Nephron progenitor cell (in vitro differentiated cells): ENCODE measurements around the gene RPS6KA2.

ENCODE experiments used
- DNase-seq: peaks from one replicate; pipeline ENCODE4 v3.0.0; 2021
- H3K27ac Mint-ChIP-seq: 2 replicates; pipeline ENCODE4 v1.8.0; 2021; ENCODE audit warnings: mild to moderate bottlenecking, moderate library complexity, mixed read lengths
- H3K27me3 Mint-ChIP-seq: 2 replicates; pipeline ENCODE4 v1.8.0; 2021; ENCODE audit warnings: mild to moderate bottlenecking, low read depth, mixed read lengths; ENCODE audit not compliant: poor library complexity
- H3K36me3 Mint-ChIP-seq: 2 replicates; pipeline ENCODE4 v1.8.0; 2021; ENCODE audit warnings: low read depth, mixed read lengths
- H3K4me1 Mint-ChIP-seq: 2 replicates; pipeline ENCODE4 v1.8.0; 2021; ENCODE audit warnings: mixed read lengths
- H3K4me3 Mint-ChIP-seq: 2 replicates; pipeline ENCODE4 v1.8.0; 2021; ENCODE audit warnings: mild to moderate bottlenecking, moderate library complexity, mixed read lengths
- H3K9me3 Mint-ChIP-seq: 2 replicates; pipeline ENCODE4 v1.8.0; 2021; ENCODE audit warnings: mild to moderate bottlenecking, moderate library complexity, mixed read lengths
- TF ChIP-seq, protein P1 (sequence below): fragments of 200-600 bp; sonication (generic); IDR thresholded peaks from 2 replicates; pipeline ENCODE4 v1.5.0; 2021; ENCODE audit warnings: antibody characterized with exemption

RPS6KA2 gene

DNA sequence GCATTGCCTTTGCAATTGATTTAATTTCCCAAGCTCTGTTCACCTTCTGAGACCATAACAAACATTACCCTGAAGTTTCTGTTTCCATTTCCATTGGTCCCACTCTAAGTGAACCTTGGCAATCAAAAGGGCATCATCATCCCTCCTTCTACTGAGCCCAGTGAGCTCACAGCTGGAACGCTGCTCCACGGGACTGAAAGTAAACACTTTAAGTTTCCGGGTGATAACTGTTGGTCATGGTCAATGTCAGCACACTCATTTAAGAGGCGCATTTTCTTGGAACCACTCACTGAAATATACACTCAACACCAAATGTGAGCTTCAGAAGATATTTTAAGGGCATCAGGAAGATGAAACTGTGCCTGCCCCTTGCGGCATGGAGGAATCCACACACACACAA is 37.1 kb upstream of the RPS6KA2 start:
- TF ChIP-seq, protein P1, sequence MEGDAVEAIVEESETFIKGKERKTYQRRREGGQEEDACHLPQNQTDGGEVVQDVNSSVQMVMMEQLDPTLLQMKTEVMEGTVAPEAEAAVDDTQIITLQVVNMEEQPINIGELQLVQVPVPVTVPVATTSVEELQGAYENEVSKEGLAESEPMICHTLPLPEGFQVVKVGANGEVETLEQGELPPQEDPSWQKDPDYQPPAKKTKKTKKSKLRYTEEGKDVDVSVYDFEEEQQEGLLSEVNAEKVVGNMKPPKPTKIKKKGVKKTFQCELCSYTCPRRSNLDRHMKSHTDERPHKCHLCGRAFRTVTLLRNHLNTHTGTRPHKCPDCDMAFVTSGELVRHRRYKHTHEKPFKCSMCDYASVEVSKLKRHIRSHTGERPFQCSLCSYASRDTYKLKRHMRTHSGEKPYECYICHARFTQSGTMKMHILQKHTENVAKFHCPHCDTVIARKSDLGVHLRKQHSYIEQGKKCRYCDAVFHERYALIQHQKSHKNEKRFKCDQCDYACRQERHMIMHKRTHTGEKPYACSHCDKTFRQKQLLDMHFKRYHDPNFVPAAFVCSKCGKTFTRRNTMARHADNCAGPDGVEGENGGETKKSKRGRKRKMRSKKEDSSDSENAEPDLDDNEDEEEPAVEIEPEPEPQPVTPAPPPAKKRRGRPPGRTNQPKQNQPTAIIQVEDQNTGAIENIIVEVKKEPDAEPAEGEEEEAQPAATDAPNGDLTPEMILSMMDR = no peak
- no peaks in the 10 kb centered on the region for H3K36me3 Mint-ChIP-seq
- no peak overlapping the region for H3K4me3 Mint-ChIP-seq
- peaks cover 25% of the 10 kb centered on the region for H3K27me3 Mint-ChIP-seq
- no peak for DNase-seq
- H3K27ac Mint-ChIP-seq = no peak overlapping the region
- H3K4me1 Mint-ChIP-seq = peaks cover 24% of the 10 kb centered on the region
- H3K9me3 Mint-ChIP-seq = no peaks in the 10 kb centered on the region

DNA sequence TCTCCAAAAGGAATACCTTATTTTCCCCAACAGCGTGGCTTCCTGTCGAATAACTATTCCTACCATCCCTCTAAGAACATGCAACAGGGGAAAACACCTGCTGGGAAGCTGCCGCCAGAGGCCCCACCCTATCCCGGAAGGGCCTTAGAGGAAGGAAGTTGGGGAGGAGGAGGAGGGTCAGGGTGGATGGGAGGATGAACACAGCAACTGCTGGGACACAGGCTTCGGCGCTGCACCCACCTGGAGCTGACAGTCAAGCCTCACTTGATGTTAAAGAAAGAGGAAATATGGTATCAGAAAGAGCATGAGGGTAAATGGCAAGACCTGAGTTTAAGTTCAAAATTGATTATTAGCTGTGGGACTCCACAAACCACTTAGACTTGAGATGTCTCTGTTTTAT is 36.5 kb upstream of the RPS6KA2 start:
- Mint-ChIP-seq H3K9me3 (no peaks in the 10 kb centered on the region), H3K36me3 (no peaks in the 10 kb centered on the region), H3K27ac (no peak overlapping the region), H3K27me3 (peaks cover 25% of the 10 kb centered on the region), H3K4me1 (peaks cover 30% of the 10 kb centered on the region), H3K4me3 (no peak overlapping the region)
- TF ChIP-seq, protein P1 = no peak
- no peak for DNase-seq

DNA sequence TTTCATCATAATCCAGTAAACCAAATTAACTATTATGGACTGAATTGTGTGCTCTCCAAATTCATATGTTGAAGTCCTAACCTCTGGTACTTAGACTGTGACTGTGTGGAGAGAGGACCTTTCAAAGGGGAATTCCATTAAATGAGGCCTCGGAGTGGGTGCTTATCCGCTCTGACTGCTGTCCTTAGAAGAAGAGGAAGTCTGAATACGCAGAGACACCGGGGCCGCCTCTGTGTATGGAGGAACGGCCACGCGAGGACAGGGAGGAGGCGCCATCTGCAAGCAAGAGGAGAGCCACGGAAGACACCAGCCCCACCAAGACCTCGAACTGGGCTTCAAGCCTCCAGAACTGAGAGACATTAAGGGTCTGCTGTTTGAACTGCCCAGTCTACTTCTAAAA is 35.6 kb upstream of the RPS6KA2 start:
- no peak overlapping the region for H3K4me3 Mint-ChIP-seq
- H3K4me1 Mint-ChIP-seq = peaks cover 28% of the 10 kb centered on the region
- no peak overlapping the region for H3K27ac Mint-ChIP-seq
- H3K9me3 Mint-ChIP-seq = no peaks in the 10 kb centered on the region
- no peaks in the 10 kb centered on the region for H3K36me3 Mint-ChIP-seq
- TF ChIP-seq, protein P1 = no peak
- peaks cover 25% of the 10 kb centered on the region for H3K27me3 Mint-ChIP-seq
- no peak for DNase-seq

DNA sequence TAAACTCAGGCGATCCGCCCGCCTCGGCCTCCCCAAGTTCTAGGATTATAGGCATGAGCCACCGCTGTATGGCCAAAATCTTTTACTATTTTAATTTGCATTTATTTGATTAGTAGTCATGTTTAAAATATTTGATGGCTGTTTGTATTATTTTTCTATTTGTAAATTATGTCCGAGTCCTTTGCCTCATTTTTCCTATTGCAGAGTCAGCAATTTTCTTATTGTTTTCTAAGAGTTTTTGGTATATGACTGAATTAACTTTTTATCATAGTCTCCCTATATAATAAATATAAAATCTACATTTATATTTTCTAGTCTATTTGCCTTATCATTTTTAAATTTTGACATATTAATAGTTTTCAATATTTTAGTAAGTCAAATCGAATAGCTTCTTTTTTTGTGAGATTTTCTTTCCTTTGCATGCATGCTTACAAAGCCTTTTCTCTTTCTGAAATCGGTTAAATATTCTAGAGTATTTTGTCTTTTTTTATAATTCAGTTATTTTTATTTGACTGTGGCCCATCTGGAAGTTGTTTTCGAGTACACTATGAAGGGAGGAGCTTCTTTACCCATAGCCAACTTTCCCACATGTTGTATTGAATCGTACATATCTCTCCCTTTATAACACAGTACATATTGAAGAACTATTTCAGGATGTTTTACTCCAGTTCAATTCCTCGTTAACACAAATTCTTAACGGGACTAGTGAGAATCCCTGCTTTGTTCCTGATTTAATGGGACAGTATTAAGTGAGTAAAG is 34.5 kb upstream of the RPS6KA2 start:
- Mint-ChIP-seq H3K4me1 (peaks cover 28% of the 10 kb centered on the region), H3K36me3 (no peaks in the 10 kb centered on the region), H3K27ac (no peak overlapping the region), H3K27me3 (peaks cover 25% of the 10 kb centered on the region), H3K9me3 (no peaks in the 10 kb centered on the region), H3K4me3 (no peak overlapping the region)
- DNase-seq = no peak
- TF ChIP-seq, protein P1 = no peak

DNA sequence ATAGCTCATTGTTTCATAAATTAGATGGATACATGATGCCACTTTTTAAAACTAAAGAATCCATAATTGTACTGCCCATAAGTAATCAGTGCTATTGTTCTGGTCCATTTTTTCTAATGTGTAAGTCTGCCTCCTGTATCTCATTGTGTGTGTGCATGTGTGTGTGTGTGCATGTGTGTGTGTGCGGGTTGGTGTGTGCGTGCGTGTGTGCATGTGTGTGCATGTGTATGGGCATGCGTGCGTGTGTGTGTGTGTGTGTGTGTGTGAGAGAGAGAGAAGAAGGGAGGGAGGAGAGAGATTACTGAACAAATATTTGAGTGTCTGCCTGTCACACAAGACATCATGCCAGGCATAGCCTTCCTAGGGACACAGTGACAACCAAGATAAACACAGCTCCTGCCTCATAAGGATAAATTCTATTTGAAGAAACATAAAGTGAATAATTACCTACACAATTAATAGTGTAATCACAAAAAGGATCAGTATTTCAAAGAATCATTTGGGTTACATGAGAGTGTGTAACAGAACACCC is 33.2 kb upstream of the RPS6KA2 start:
- H3K4me3 Mint-ChIP-seq = no peak overlapping the region
- H3K27ac Mint-ChIP-seq = no peak overlapping the region
- no peaks in the 10 kb centered on the region for H3K9me3 Mint-ChIP-seq
- DNase-seq = no peak
- no peaks in the 10 kb centered on the region for H3K36me3 Mint-ChIP-seq
- TF ChIP-seq, protein P1 = no peak
- H3K4me1 Mint-ChIP-seq = peaks cover 28% of the 10 kb centered on the region
- peaks cover 25% of the 10 kb centered on the region for H3K27me3 Mint-ChIP-seq

DNA sequence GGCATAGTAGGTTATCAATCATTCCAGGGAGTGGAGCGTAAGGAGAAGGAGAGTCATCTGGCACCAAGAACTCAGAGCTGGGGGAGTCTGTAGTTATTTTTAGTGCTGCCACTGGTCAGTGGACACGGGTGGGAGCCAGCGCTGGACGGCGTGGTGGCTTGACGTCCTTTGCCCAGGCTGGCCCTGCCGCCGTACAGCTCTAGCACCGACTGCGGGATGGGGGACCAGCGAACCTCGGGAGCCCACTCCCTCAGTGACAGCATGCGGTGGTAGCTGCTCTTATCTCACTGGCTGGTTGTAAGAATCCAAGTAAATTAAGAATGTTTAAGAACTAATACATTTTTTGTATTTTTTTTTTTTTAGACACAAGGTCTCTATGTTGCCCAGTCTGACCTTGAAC is 32.5 kb upstream of the RPS6KA2 start:
- TF ChIP-seq, protein P1 = no peak
- no peak overlapping the region for H3K27ac Mint-ChIP-seq
- DNase-seq = no peak
- peaks cover 28% of the 10 kb centered on the region for H3K4me1 Mint-ChIP-seq
- H3K27me3 Mint-ChIP-seq = peaks cover 20% of the 10 kb centered on the region
- no peaks in the 10 kb centered on the region for H3K9me3 Mint-ChIP-seq
- no peak overlapping the region for H3K4me3 Mint-ChIP-seq
- H3K36me3 Mint-ChIP-seq = no peaks in the 10 kb centered on the region
